ENCODE data around the gene PAF1.

The PAF1 gene

GRCh38 chr19:39390751-39391437 is at the start of gene PAF1, which contains the start of gene MED29:
TSS of gene PAF1 (minus strand) at chr19:39391106. CDS start at chr19:39390864, 242 bp downstream.
TSS of gene MED29 (plus strand) at chr19:39391378. CDS start at chr19:39391423, 45 bp downstream.
- peak; percentile 97 for ATAC-seq
- 0 out of 2 replicates have a peak, but pooled peaks have one; percentile 18 for TF ChIP-seq ZNF8 (CRISPR knock-in tag; IDR thresholded peaks at IDR 0.05)
- no peak for TF ChIP-seq ZFP30 (CRISPR knock-in tag; IDR thresholded peaks at IDR 0.05)
- TF ChIP-seq RARB (CRISPR knock-in tag; IDR thresholded peaks at IDR 0.05) = no peak
- peak; percentile 34; the same call in 1 of the 2 replicates for TF ChIP-seq CSDC2 (CRISPR knock-in tag; IDR thresholded peaks at IDR 0.05)
- TF ChIP-seq PATZ1 (CRISPR knock-in tag; IDR thresholded peaks at IDR 0.05; ENCODE audit: borderline replicate concordance) = no peak

GRCh38 chr19:39438270-39438934 is 47.5 kb upstream of the PAF1 start:
- no peak for ATAC-seq
- TF ChIP-seq OSR1 (CRISPR knock-in tag; IDR thresholded peaks at IDR 0.05) (no peak), ARNTL (CRISPR knock-in tag; IDR thresholded peaks at IDR 0.05; ENCODE audit: borderline replicate concordance, low read depth) (no peak), SNAI2 (CRISPR knock-in tag; IDR thresholded peaks at IDR 0.05) (no peak)

- no peak for TF ChIP-seq GLIS3 (CRISPR knock-in tag; IDR thresholded peaks at IDR 0.05)
- no peak for TF ChIP-seq ZC3H10 (CRISPR knock-in tag; IDR thresholded peaks at IDR 0.05)
- TF ChIP-seq ISL1 (CRISPR knock-in tag; IDR thresholded peaks at IDR 0.05) = no peak
- TF ChIP-seq POU6F1 (CRISPR knock-in tag; IDR thresholded peaks at IDR 0.05; ENCODE audit: borderline replicate concordance, low read depth) = no peak
- TF ChIP-seq CSDC2 (CRISPR knock-in tag; IDR thresholded peaks at IDR 0.05) = no peak
- TF ChIP-seq ZNF8 (CRISPR knock-in tag; IDR thresholded peaks at IDR 0.05) = no peak
- TF ChIP-seq TOX (CRISPR knock-in tag; IDR thresholded peaks at IDR 0.05; ENCODE audit: borderline replicate concordance) = no peak
- TF ChIP-seq ZFP30 (CRISPR knock-in tag; IDR thresholded peaks at IDR 0.05) = no peak
- TF ChIP-seq ZFP3 (CRISPR knock-in tag; IDR thresholded peaks at IDR 0.05) = no peak
- no peak for TF ChIP-seq PATZ1 (CRISPR knock-in tag; IDR thresholded peaks at IDR 0.05; ENCODE audit: borderline replicate concordance)
- no peak for TF ChIP-seq ZNF565 (CRISPR knock-in tag; conservative IDR thresholded peaks at IDR 0.05; ENCODE audit: low read depth)
- TF ChIP-seq TCF4 (CRISPR knock-in tag; IDR thresholded peaks at IDR 0.05; ENCODE audit: borderline replicate concordance) = no peak
- ATAC-seq = no peak
These were observed 45.4 kb upstream of the PAF1 start for GRCh38 chr19:39436350-39436716.

- TF ChIP-seq ZFP30 (CRISPR knock-in tag; IDR thresholded peaks at IDR 0.05) (0 out of 2 replicates have a peak, but pooled peaks have one; percentile 8), PATZ1 (CRISPR knock-in tag; IDR thresholded peaks at IDR 0.05; ENCODE audit: borderline replicate concordance) (no peak)
- ATAC-seq = peak; percentile 91
These were observed 44.8 kb upstream of the PAF1 start, which contains the start of gene RPS16 for GRCh38 chr19:39435499-39436349. TSS of gene RPS16 (minus strand) at chr19:39435949. CDS start at chr19:39435895, 54 bp downstream.
